Esophagus squamous epithelium (tissue), 4 donors: ENCODE results near the gene TACSTD2.

ENCODE experiments used
- POLR2A ChIP-seq, 4 donors: fragments of 450-650 bp; IDR thresholded peaks; one replicate each; pipeline ENCODE4 v1.6.1; 2017; ENCODE audit warnings: antibody characterized with exemption in 4 of 4, mild to moderate bottlenecking in 4 of 4, moderate library complexity in 3 of 4
- TF ChIP-seq, protein P1 (sequence below), 6 experiments: fragments of 450-650 bp in 4 of 6; fragments of 200-600 bp in 2 of 6; sonication (generic) in 2 of 6; IDR thresholded peaks; one replicate each; pipeline ENCODE4 v1.5.1; 2016 to 2019; ENCODE audit warnings: antibody characterized with exemption in 6 of 6, mild to moderate bottlenecking in 4 of 6, moderate library complexity in 4 of 6

DNA sequence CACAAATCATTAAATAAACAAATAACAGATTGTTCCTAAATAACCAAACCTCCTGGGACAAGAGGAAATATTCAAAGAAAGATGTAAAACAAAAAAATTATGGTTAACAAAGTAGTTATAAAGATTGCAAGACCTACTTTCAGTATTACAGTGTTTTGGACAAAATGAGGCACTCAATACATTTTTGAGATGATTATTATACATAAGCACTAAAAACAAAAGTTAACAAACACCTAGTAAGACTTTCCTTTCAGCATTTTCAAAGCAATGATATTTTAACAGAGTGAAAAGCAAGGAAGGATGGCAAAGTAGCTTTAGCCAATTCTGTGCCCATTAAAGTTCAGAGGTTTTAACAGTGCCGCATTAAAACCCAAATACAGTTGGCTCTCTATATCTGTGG, 47.8 kb downstream of the TACSTD2 start:
- TF ChIP-seq, protein P1, sequence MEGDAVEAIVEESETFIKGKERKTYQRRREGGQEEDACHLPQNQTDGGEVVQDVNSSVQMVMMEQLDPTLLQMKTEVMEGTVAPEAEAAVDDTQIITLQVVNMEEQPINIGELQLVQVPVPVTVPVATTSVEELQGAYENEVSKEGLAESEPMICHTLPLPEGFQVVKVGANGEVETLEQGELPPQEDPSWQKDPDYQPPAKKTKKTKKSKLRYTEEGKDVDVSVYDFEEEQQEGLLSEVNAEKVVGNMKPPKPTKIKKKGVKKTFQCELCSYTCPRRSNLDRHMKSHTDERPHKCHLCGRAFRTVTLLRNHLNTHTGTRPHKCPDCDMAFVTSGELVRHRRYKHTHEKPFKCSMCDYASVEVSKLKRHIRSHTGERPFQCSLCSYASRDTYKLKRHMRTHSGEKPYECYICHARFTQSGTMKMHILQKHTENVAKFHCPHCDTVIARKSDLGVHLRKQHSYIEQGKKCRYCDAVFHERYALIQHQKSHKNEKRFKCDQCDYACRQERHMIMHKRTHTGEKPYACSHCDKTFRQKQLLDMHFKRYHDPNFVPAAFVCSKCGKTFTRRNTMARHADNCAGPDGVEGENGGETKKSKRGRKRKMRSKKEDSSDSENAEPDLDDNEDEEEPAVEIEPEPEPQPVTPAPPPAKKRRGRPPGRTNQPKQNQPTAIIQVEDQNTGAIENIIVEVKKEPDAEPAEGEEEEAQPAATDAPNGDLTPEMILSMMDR (IDR thresholded peaks at IDR 0.05): no peak
- TF ChIP-seq POLR2A (IDR thresholded peaks at IDR 0.05): no peak
